GM12874 (cell line): ENCODE measurements around the gene EEFSEC.

Experiments used
- TF ChIP-seq, protein P1 (sequence below): IDR thresholded peaks from 2 replicates; pipeline ENCODE4 v1.5.1; 2011; ENCODE audit warnings: low read depth, mild to moderate bottlenecking, control low read depth, low read length, moderate library complexity; ENCODE audit not compliant: insufficient read depth

Gene EEFSEC

DNA sequence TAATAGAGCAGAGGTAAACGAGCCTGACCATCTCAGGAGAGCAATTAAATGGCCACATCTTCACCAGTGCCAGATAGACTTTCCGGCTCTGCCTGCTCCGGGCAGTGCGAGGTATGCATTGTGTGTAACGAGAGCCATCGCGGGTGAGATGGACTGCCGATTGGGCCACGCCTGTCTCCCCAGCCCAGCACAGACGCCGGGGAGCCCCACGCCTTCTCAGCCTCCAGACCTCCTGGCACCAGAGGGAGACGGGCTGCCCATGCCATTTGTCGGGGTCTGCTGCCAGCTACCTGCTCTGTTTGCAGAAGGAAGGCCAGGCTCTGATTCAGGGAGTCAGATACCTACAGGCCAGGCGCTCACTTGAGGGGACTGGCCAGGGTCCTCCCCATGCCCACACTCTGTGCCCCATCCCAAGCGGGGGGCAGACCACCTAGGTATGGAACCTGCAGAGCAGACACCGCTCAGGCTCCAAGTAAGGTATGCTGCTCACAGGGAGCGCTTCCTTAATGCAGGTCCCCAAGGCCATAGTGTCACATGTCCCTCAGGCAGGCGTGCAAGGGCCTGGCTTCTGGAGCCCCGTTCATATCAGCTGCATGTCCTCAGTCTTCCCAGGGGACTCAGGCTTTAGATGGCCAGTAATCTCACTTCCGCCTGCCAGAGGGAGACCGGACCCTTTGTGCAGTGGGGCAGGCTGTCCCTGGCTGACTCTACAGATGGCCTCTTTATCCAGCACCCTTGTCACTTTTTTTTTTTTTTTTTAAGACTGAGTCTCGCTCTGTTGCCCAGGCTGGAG lies 251.2 kb downstream of the EEFSEC start:
- TF ChIP-seq, protein P1, sequence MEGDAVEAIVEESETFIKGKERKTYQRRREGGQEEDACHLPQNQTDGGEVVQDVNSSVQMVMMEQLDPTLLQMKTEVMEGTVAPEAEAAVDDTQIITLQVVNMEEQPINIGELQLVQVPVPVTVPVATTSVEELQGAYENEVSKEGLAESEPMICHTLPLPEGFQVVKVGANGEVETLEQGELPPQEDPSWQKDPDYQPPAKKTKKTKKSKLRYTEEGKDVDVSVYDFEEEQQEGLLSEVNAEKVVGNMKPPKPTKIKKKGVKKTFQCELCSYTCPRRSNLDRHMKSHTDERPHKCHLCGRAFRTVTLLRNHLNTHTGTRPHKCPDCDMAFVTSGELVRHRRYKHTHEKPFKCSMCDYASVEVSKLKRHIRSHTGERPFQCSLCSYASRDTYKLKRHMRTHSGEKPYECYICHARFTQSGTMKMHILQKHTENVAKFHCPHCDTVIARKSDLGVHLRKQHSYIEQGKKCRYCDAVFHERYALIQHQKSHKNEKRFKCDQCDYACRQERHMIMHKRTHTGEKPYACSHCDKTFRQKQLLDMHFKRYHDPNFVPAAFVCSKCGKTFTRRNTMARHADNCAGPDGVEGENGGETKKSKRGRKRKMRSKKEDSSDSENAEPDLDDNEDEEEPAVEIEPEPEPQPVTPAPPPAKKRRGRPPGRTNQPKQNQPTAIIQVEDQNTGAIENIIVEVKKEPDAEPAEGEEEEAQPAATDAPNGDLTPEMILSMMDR: no peak

DNA sequence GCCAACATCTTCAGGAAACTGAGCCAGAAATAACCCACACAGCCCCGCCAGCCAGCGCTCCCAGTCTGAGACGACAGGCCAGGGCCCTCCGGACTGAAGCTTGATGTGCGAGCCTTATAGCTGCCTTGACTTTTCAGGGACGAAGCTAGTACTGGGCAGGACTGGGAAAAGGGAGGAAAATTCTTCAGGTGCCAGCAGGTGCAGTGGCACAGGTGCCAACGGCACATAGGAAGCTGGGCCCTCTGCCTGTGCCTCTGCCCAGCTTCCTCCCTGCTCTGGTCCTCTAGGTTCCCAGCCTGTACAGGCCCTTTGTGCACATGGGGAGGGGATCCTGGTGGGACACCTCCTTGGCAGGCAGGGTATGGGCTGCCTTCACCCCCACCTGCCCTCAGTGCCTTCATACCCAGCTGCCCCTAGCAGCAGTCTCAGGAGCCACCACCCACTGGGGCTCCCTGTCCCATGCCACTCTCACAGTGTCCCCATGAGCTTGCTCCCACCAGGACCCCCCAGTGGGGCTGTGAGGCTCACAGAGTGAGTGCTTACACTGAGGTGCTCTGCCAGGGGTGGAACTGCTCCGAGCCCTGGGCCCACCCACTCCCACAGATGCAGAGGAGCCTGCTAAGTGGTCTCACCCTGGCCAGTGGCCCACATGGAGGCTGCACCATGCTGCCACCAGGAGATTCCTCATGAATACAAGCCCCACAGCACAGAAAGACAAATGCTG lies 252.4 kb downstream of the EEFSEC start:
- TF ChIP-seq, protein P1: no peak

DNA sequence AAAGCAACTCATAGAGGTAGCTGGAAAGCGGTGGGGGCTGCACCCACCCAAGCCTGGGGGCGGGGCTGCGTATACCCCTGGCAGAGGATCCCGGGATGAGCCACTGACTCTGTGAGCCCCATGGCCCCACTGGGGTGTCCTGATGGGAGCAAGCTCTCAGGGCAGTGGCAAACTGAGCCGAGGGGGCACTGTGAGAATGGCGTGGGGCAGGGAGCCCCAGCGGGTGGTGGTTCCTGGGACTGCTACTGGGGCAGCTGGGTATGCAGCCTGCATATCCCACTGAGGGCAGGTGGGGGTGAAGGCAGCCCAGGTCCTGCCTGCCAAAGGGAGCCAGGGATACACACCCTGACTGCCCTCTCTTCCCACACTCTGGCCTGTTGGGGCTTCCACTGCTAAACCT lies 254.0 kb downstream of the EEFSEC start:
- TF ChIP-seq, protein P1: no peak

DNA sequence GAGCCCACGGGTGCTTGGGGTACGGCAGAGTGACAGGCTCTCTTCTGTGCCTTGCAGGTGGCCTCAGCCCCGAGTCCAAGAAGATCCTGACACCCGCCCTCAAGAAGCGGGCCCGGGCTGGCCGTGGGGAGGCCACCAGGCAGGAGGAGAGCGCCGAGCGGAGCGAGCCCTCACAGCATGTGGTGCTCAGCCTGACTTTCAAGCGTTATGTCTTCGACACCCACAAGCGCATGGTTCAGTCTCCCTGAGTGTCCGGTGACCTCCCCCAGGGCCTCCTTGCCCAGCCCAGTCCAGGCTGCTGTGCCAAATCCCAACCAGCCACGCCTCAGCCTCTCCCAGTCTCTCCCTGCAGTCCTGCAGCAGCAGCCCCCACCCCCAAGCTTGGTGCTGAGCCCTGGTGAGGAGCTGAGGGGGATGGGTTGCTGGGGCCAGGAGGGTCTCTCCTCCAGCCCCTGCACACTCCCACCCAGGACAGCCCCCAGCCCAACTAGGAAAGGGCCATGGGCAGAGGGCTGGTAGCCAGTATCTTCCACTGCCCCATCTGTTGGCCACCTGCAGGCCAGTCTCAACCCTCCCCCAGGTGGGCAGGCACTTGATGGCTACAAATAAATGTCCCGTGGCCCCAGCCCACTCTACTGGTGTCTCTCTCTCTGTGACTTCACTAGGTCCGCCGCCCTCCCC lies 254.9 kb downstream of the EEFSEC start:
- TF ChIP-seq, protein P1: no peak

DNA sequence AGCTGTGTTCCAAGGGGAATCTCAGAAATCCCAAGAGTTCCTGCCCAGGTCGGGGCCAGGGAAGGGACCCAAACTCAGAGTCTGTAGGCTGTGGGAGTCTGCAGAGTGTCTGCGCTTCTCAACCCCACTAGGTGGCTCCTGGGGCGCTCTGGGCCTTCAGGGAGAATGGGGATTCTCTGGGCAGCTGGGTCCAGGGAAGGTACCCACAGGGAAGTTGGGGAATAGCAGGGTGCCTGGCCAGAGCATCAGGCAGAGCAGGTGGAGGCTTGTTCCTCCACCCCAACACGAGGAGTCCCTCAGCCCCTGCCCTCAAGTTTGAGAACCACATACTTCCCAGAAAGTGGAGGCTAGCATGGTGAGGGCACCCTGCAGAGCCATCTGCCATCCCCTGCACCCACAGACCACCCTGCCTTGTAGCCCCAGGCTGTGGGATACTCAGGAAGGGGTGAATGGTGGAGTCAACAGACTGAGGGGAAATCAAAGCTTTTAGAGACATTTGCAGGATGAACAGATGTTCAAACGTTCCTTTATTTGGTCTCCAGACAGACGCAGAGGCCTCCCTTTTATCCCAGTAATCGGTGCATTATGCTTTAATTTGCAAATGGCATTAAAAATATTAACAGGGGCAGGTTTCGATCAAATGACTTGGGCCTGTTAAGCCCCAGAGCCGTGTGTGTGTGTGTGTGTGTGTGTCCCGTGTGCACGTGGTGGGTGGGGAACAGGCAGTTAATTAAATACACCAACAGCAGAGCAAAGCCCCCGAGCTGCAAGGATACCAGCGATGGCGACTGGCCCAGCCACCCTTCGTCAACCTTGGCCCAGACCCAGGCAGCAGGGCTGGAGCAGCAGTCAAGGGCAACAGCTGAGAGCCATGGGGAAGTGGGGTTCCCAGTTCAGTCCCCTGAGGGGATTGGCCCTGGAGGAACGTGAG lies 255.7 kb downstream of the EEFSEC start:
- TF ChIP-seq, protein P1: no peak

DNA sequence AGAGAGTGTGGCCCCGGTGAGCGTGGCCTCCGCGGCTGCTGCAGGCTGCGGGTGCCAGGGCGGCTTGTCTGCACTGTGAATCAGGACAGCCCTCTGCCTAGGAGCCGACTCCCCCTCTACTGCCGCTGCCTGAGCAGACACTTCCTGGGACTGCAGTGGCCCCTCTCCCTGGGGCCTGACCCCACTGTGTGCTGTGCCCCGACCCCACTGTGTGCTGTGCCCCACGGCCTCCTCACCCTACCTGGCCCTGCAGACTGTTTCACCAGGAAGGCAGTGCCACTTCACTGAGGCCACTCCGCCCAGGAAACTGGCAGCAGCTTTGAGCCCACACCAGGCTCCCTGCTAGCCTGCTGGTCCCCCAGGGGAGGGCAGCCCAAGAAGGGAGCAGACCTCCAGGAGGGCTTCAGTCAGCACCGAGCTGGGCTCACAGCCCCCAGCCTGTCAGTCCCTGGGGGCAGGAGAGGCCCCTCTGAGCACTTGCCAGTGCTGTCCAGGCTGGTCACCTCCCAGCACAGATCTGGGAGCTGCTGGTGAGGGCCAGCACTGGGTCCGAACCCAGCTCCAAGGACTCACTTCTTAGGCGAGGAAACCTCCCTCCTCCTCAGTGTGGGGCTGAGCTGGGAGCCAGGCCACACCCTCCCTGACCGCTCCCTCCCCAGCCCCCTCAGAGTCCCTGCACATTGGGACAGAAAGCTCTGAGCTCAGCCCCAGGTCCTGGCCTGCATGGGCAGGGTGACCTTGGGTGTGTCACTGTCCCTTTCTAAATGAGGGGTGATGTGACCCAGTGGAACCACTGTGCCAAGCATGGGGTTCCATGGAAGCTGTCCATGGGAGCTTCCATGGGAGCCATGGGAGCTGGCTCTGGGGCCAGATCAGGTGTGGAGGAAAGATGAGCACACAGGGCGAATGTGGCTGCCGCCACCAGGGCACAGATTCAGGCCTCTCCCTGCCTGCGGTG lies 256.6 kb downstream of the EEFSEC start:
- TF ChIP-seq, protein P1: no peak
